Esophagus squamous epithelium (tissue), 5 donors: Measurements from ENCODE around the gene MTHFSD. TPM values are rescaled to one million over a fixed set of nuclear protein-coding genes. Genes with fewer than 3 reads are reported as not detected.
A peak's percentile ranks its signal among the peaks of the same experiment; 100 is the strongest.

ENCODE experiments used
- DNase-seq: peaks from one replicate; lab custom pipeline; 2025; lab: John Stamatoyannopoulos, UW
- H3K27ac ChIP-seq, 4 donors: fragments of 200-600 bp; sonication (generic); one replicate each; pipeline ENCODE4 v1.5.1; 2016 to 2019; ENCODE audit warnings: mild to moderate bottlenecking in 1 of 4
- H3K27me3 ChIP-seq, 4 donors: fragments of 200-600 bp; sonication (generic); 1 replicate in 3 of 4; 2 replicates in 1 of 4; pipeline versions ENCODE4 v1.5.1 to v1.6.0; 2017 to 2021; ENCODE audit warnings: antibody characterized with exemption in 1 of 4
- H3K36me3 ChIP-seq, 3 donors: fragments of 200-600 bp; sonication (generic); one replicate each; pipeline ENCODE4 v1.5.1; 2016 to 2019
- H3K4me1 ChIP-seq, 3 donors: fragments of 200-600 bp; sonication (generic); one replicate each; pipeline ENCODE4 v1.5.1; 2017 to 2019
- H3K4me3 ChIP-seq, 4 donors: fragments of 200-600 bp; sonication (generic); 1 replicate in 3 of 4; 2 replicates in 1 of 4; pipeline ENCODE4 v1.5.1; 2016 to 2019; ENCODE audit warnings: mild to moderate bottlenecking in 2 of 4, moderate library complexity in 1 of 4
- H3K9me3 ChIP-seq, 3 donors: fragments of 200-600 bp; sonication (generic); one replicate each; pipeline ENCODE4 v1.5.1; 2016 to 2019
- POLR2A ChIP-seq, 4 donors: fragments of 450-650 bp; IDR thresholded peaks; one replicate each; pipeline ENCODE4 v1.6.1; 2017; ENCODE audit warnings: antibody characterized with exemption in 4 of 4, mild to moderate bottlenecking in 4 of 4, moderate library complexity in 3 of 4
- WGBS, 2 donors: methylation state at CpG; one replicate each; pipeline ENCODE4 v1.1.5; 2018; 5-methylcytosine and 5-hydroxymethylcytosine counted together
- intact Hi-C: fragments of 100-400 bp; cut with DNase I; formaldehyde crosslinking; loops from one replicate; pipeline ENCODE4 v1.15.0; 2022
- total RNA-seq, 4 donors: library from RNA; depleted of rRNA; stranded (reverse); fragments of >200 nt; gene quantifications; one replicate each; pipeline ENCODE4 v1.1.0, GENCODE V29; 2016
- TF ChIP-seq, protein P1 (sequence below), 6 experiments: fragments of 450-650 bp in 4 of 6; fragments of 200-600 bp in 2 of 6; sonication (generic) in 2 of 6; IDR thresholded peaks; one replicate each; pipeline ENCODE4 v1.5.1; 2016 to 2019; ENCODE audit warnings: antibody characterized with exemption in 6 of 6, mild to moderate bottlenecking in 4 of 6, moderate library complexity in 4 of 6
- donor health status: DM: yes; HTN: yes; CAD: no.

The MTHFSD gene
- total RNA-seq = 10 to 100 TPM; 10.7 to 17.7 (median 14.8) TPM

DNA sequence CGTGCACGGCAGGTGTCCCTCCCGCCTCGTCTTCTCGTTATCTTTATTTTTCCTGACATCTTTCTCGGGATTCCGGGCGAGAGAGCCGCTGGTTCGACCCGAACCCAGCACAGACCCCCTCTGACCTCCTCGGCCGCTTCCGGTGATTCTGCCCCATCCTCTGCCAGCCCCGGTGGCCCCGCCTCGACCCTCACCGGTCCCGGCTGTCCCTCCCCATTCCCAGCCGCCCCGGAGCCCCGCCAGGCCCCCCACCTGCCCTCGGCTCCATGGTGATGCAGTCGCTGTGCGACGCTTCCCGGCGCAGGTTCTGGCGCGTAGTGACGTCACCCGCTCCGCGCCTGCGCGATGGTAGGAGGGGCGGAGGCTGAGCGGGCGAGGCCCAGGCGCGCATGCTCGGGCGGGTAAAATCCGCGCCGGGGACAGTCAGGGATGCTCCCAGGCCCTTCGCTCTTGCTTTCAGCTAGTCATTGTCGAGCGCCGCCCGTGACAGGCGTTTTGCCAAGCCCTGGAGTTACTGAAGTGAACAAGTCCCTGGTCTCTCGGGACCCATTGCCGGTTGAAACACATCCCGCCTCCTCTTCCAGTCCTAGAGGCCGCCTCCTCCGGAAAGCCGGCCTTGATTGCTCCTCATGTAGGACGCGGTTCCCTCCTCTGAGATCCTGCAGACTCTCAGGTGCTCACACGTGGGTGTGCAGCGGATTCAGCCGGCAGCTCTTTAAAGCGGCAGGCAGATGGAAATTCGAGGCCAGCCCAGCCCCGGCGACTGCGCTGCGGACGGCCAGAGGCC lies at the start of gene MTHFSD:
TSS of gene MTHFSD (minus strand) at position 319 of the 787 bp plus-strand sequence. CDS start at position 268, 51 bp downstream.
- peak; percentile 42 for DNase-seq
- intact Hi-C loops = no loop called here

DNA sequence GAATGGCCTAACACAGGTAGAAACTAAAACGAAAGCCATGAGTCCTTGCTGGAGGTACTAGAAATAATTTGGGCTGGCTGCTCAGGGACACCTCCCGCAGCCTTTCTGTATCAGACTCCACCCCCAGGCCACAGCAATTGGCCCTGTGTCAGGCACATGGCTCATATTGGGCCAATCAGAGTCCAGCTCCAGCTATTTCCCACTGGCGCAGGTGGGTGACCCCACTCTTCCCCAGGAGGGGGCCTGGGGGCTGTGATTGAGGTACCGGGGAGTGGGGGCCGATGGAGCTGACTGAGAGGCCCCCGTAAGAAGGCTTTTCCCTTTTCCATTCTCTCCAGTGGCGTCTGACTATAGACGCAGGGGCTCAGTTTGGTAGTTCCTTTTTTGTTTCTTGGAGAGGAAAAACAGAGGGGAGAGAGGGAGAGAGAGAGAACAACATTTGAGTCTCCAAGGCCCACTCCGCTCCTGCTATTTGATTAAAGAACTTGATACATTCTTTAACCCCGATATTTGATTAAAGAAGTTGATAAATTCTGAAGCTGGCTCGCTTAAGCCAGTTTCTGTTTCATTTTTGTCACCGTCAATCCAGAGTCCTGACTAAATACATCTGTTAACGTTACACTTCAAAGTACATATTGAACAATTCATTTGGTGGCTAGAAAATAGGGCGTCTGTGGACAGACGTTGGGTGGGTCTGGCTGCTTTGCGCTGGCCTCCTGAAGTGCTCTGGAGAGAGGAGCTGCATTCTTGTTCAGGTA lies 49.6 kb upstream of the MTHFSD start:
- Histone ChIP-seq H3K27ac (no peak overlapping the region), H3K4me3 (peak overlapping the region in 3 of 4 donors; percentile 3 to 55 (median 25)), H3K9me3 (no peaks in the 10 kb centered on the region), H3K36me3 (no peaks in the 10 kb centered on the region), H3K4me1 (no peaks in the 10 kb centered on the region), H3K27me3 (peaks cover 0 to 71% (median 0%) of the 10 kb centered on the region in 4 donors)
- WGBS, 2 donors = 45 to 54% methylated on average over 13 to 14 of the region's 16 CpGs
- intact Hi-C loops = no loop called here
- TF ChIP-seq, protein P1, sequence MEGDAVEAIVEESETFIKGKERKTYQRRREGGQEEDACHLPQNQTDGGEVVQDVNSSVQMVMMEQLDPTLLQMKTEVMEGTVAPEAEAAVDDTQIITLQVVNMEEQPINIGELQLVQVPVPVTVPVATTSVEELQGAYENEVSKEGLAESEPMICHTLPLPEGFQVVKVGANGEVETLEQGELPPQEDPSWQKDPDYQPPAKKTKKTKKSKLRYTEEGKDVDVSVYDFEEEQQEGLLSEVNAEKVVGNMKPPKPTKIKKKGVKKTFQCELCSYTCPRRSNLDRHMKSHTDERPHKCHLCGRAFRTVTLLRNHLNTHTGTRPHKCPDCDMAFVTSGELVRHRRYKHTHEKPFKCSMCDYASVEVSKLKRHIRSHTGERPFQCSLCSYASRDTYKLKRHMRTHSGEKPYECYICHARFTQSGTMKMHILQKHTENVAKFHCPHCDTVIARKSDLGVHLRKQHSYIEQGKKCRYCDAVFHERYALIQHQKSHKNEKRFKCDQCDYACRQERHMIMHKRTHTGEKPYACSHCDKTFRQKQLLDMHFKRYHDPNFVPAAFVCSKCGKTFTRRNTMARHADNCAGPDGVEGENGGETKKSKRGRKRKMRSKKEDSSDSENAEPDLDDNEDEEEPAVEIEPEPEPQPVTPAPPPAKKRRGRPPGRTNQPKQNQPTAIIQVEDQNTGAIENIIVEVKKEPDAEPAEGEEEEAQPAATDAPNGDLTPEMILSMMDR (IDR thresholded peaks at IDR 0.05) = no peak
- no peak for TF ChIP-seq POLR2A (IDR thresholded peaks at IDR 0.05)
- DNase-seq = no peak

More for the DNA sequence above, at the start of gene MTHFSD:
- H3K36me3 ChIP-seq = peaks cover 0 to 27% (median under 1%) of the 10 kb centered on the region in 3 donors
- H3K9me3 ChIP-seq = no peaks in the 10 kb centered on the region
- H3K27me3 ChIP-seq = peaks cover 0 to 23% (median 0%) of the 10 kb centered on the region in 4 donors
- H3K27ac ChIP-seq = peak within 1 kb of the TSS; percentile 92 to 97 (median 94)
- 7 to 11% methylated on average over 21 to 30 of the region's 70 CpGs for WGBS, 2 donors
- TF ChIP-seq, protein P1 (IDR thresholded peaks at IDR 0.05) = peak in 2 of 6 experiments; percentile 10 to 51
- peak in 3 of 4 donors; percentile 29 to 70 (median 54) for TF ChIP-seq POLR2A (IDR thresholded peaks at IDR 0.05)
- H3K4me3 ChIP-seq = peak within 1 kb of the TSS; percentile 74 to 97 (median 88)
- peaks cover 10 to 30% (median 12%) of the 10 kb centered on the region in 3 donors for H3K4me1 ChIP-seq

GRCh38 chr16:86602521-86602920 lies 47.5 kb upstream of the MTHFSD start:
- H3K4me1 ChIP-seq = no peaks in the 10 kb centered on the region
- no peak overlapping the region for H3K27ac ChIP-seq
- WGBS, 2 donors = 58 to 60% methylated on average over 4 of the region's 4 CpGs
- H3K36me3 ChIP-seq = no peaks in the 10 kb centered on the region
- intact Hi-C loops = no loop called here
- peaks cover 0 to 73% (median 0%) of the 10 kb centered on the region in 4 donors for H3K27me3 ChIP-seq
- H3K9me3 ChIP-seq = no peaks in the 10 kb centered on the region
- no peak overlapping the region for H3K4me3 ChIP-seq
- no peak for DNase-seq
- TF ChIP-seq POLR2A (IDR thresholded peaks at IDR 0.05) = no peak
- TF ChIP-seq, protein P1 (IDR thresholded peaks at IDR 0.05) = no peak

- no peaks in the 10 kb centered on the region for H3K4me1 ChIP-seq
- intact Hi-C loops = no loop called here
- H3K9me3 ChIP-seq = no peaks in the 10 kb centered on the region
- H3K4me3 ChIP-seq = no peak overlapping the region
- WGBS, 2 donors = 73% methylated on average over 2 of the region's 2 CpGs; no CpG with 5 or more reads in 1 of the 2 donors
- no peak for DNase-seq
- H3K36me3 ChIP-seq = no peaks in the 10 kb centered on the region
- peaks cover 0 to 78% (median 0%) of the 10 kb centered on the region in 4 donors for H3K27me3 ChIP-seq
- no peak overlapping the region for H3K27ac ChIP-seq
- TF ChIP-seq POLR2A (IDR thresholded peaks at IDR 0.05) = no peak
- TF ChIP-seq, protein P1 (IDR thresholded peaks at IDR 0.05) = no peak
Measured at GRCh38 chr16:86601356-86601755, 46.3 kb upstream of the MTHFSD start.
